NCI-H345 treated with DMSO at 0.1 percent for 48 hours (cell line): ENCODE measurements around the gene GALNT5.
"Not testable (repeated sequence)": the region's sequence is repeated elsewhere in the genome, so short reads cannot be mapped to it uniquely, and the experiment has no call there.

ENCODE experiments used
- DNase-seq: peaks from one replicate; lab custom pipeline; 2025; ENCODE audit not compliant: unreplicated experiment; lab: John Stamatoyannopoulos, UW

GALNT5 gene

GRCh38 chr2:157246765-157247407 is 10.6 kb upstream of the GALNT5 start:
- no peak for DNase-seq

GRCh38 chr2:157250836-157251235 is 6.7 kb upstream of the GALNT5 start:
- no peak for DNase-seq

- no peak for DNase-seq
Measured at GRCh38 chr2:157251932-157252331, 5.6 kb upstream of the GALNT5 start.

- DNase-seq, result no peak
Measured at GRCh38 chr2:157252529-157252928, 5.0 kb upstream of the GALNT5 start.

GRCh38 chr2:157254041-157254440 is 3.5 kb upstream of the GALNT5 start:
- no peak for DNase-seq

GRCh38 chr2:157255746-157256145 is 1.8 kb upstream of the GALNT5 start:
- no peak for DNase-seq

GRCh38 chr2:157256626-157257025 is 879 bp upstream of the GALNT5 start:
- no peak for DNase-seq

GRCh38 chr2:157258520-157259326 is 1.2 kb downstream of the GALNT5 start:
- DNase-seq, result no peak

GRCh38 chr2:157259386-157259785 is 1.9 kb downstream of the GALNT5 start:
- DNase-seq, result no peak

GRCh38 chr2:157259960-157260359 is 2.5 kb downstream of the GALNT5 start:
- no peak for DNase-seq

- DNase-seq, result no peak
Measured at GRCh38 chr2:157260533-157261198, 3.2 kb downstream of the GALNT5 start.

- DNase-seq, result no peak
Measured at GRCh38 chr2:157261199-157261782, 3.8 kb downstream of the GALNT5 start.

GRCh38 chr2:157262248-157262647 is 4.7 kb downstream of the GALNT5 start:
- no peak for DNase-seq

- no peak for DNase-seq
Measured at GRCh38 chr2:157264099-157264498, 6.6 kb downstream of the GALNT5 start.

- no peak for DNase-seq
Measured at GRCh38 chr2:157265825-157266224, 8.3 kb downstream of the GALNT5 start.

GRCh38 chr2:157267476-157267875 is 10.0 kb downstream of the GALNT5 start:
- DNase-seq, result no peak

- no peak for DNase-seq
Measured at GRCh38 chr2:157269060-157269459, 11.6 kb downstream of the GALNT5 start.

- no peak for DNase-seq
Measured at GRCh38 chr2:157269922-157270321, 12.4 kb downstream of the GALNT5 start.

GRCh38 chr2:157271590-157272203 is 14.2 kb downstream of the GALNT5 start:
- DNase-seq, result no peak

- not testable (repeated sequence) for DNase-seq
Measured at GRCh38 chr2:157279311-157279710, 21.8 kb downstream of the GALNT5 start.

- DNase-seq, result no peak
Measured at GRCh38 chr2:157281316-157281715, 23.8 kb downstream of the GALNT5 start.
